Activated naive CD4-positive, alpha-beta T cell treated with anti-CD3 and anti-CD28 coated beads, Interleukin-2, amount 50 U/mL, for 16 hours (primary cell): ENCODE measurements around the gene MMP11.
"Not testable (repeated sequence)": the region's sequence is repeated elsewhere in the genome, so short reads cannot be mapped to it uniquely, and the experiment has no call there.

Experiments used
- DNase-seq: peaks from one replicate; pipeline ENCODE4 v3.0.0-alpha.2; 2020

The MMP11 gene

GRCh38 chr22:23772649-23773473 lies at the start of gene MMP11:
TSS of gene MMP11 (plus strand) at chr22:23772849. CDS start at chr22:23772871, 22 bp downstream.
- DNase-seq: peak; percentile 61

GRCh38 chr22:23728108-23728507 lies 44.5 kb upstream of the MMP11 start:
- DNase-seq: not testable (repeated sequence)

GRCh38 chr22:23737696-23738095 lies 35.0 kb upstream of the MMP11 start:
- no peak for DNase-seq

- DNase-seq: no peak
Observed at GRCh38 chr22:23742505-23743264, 30.0 kb upstream of the MMP11 start.

GRCh38 chr22:23743303-23743705 lies 29.3 kb upstream of the MMP11 start:
- no peak for DNase-seq

GRCh38 chr22:23744001-23744400 lies 28.6 kb upstream of the MMP11 start:
- DNase-seq: no peak

GRCh38 chr22:23744485-23744884 lies 28.2 kb upstream of the MMP11 start:
- no peak for DNase-seq

GRCh38 chr22:23745791-23746190 lies 26.9 kb upstream of the MMP11 start:
- DNase-seq: no peak

GRCh38 chr22:23749841-23750301 lies 22.8 kb upstream of the MMP11 start:
- no peak for DNase-seq

GRCh38 chr22:23750367-23750713 lies 22.3 kb upstream of the MMP11 start:
- DNase-seq: no peak

- DNase-seq: peak; percentile 86
Observed at GRCh38 chr22:23750714-23751440, 21.8 kb upstream of the MMP11 start, which contains the start of gene ZNF70. TSS of gene ZNF70 (minus strand) at chr22:23751112. CDS start at chr22:23745140, 5,972 bp downstream.

GRCh38 chr22:23751441-23751996 lies 21.1 kb upstream of the MMP11 start:
- DNase-seq: no peak

GRCh38 chr22:23752090-23752691 lies 20.5 kb upstream of the MMP11 start:
- DNase-seq: no peak

GRCh38 chr22:23752750-23753149 lies 19.9 kb upstream of the MMP11 start:
- no peak for DNase-seq

- DNase-seq: no peak
Observed at GRCh38 chr22:23753385-23753784, 19.3 kb upstream of the MMP11 start.

- DNase-seq: no peak
Observed at GRCh38 chr22:23754220-23754919, 18.3 kb upstream of the MMP11 start, which contains the start of gene VPREB3. TSS of gene VPREB3 (minus strand) at chr22:23754425. CDS start at chr22:23754363, 62 bp downstream.

GRCh38 chr22:23754980-23755636 lies 17.5 kb upstream of the MMP11 start:
- no peak for DNase-seq

- DNase-seq: no peak
Observed at GRCh38 chr22:23755711-23756110, 16.9 kb upstream of the MMP11 start.

GRCh38 chr22:23756891-23757290 lies 15.8 kb upstream of the MMP11 start:
- DNase-seq: no peak

GRCh38 chr22:23759566-23759965 lies 13.1 kb upstream of the MMP11 start:
- DNase-seq: no peak

GRCh38 chr22:23760056-23760455 lies 12.6 kb upstream of the MMP11 start:
- no peak for DNase-seq
